Testis (tissue), 3 donors: ENCODE data around the gene TCF7L1. TPM values are rescaled to one million over a fixed set of nuclear protein-coding genes. Genes with fewer than 3 reads are reported as not detected.
"Not testable (repeated sequence)": the region's sequence is repeated elsewhere in the genome, so short reads cannot be mapped to it uniquely, and the experiment has no call there.

Experiments used
- DNase-seq: peaks from one replicate; pipeline ENCODE4 v3.0.0-alpha.2; 2019
- H3K27ac ChIP-seq, 2 donors: fragments of 200-600 bp; sonication (generic); one replicate each; pipeline ENCODE4 v1.5.1; 2019
- H3K27me3 ChIP-seq: fragments of 200-600 bp; sonication (generic); one replicate; pipeline ENCODE4 v1.5.1; 2019
- H3K36me3 ChIP-seq: fragments of 200-600 bp; sonication (generic); one replicate; pipeline ENCODE4 v1.5.1; 2017; ENCODE audit warnings: low read depth; ENCODE audit errors: missing control alignments
- H3K4me1 ChIP-seq: fragments of 200-600 bp; sonication (generic); one replicate; pipeline ENCODE4 v1.5.1; 2019
- H3K4me3 ChIP-seq, 2 donors: fragments of 200-600 bp; sonication (generic); one replicate each; pipeline ENCODE4 v1.5.1; 2017 to 2019
- H3K9me3 ChIP-seq: fragments of 200-600 bp; sonication (generic); one replicate; pipeline ENCODE4 v1.5.1; 2017
- CTCF ChIP-seq, 3 experiments: fragments of 450-650 bp in 2 of 3; fragments of 200-600 bp in 1 of 3; sonication (generic) in 1 of 3; IDR thresholded peaks; one replicate each; pipeline ENCODE4 v1.5.1; 2016 to 2019; ENCODE audit warnings: antibody characterized with exemption in 3 of 3, mild to moderate bottlenecking in 2 of 3, moderate library complexity in 1 of 3
- POLR2A ChIP-seq: fragments of 450-650 bp; IDR thresholded peaks from one replicate; pipeline ENCODE4 v1.6.1; 2017; ENCODE audit warnings: antibody characterized with exemption, mild to moderate bottlenecking, moderate library complexity
- WGBS, 2 donors: methylation state at CpG; one replicate each; pipeline ENCODE4 v1.1.5; 2018; 5-methylcytosine and 5-hydroxymethylcytosine counted together
- intact Hi-C: fragments of 100-400 bp; cut with DNase I; formaldehyde crosslinking; loops from one replicate; pipeline ENCODE4 v1.15.1; 2023; ENCODE audit warnings: low total_unique reads
- polyA plus RNA-seq: library from polyadenylated mRNA; stranded (reverse); fragments of 350-450 nt; fragmentation: Illumina TruSeq; extraction: RNeasy Lipid Tissue Mini Kit (QIAGEN cat#74804); gene quantifications from one replicate; pipeline ENCODE4 v1.2.3, GENCODE V29; 2014; ENCODE audit warnings: low read depth, low replicate concordance; ENCODE audit not compliant: insufficient read depth
- total RNA-seq, 2 donors: library from RNA; depleted of rRNA; stranded (reverse); fragments of >200 nt; gene quantifications; one replicate each; pipeline ENCODE4 v1.2.3, GENCODE V29; 2016

The TCF7L1 gene
- total and polyA plus RNA-seq, 3 donors from 2014 or later = 6.7 to 11.9 (median 6.7) TPM

- TF ChIP-seq POLR2A (no peak), CTCF (IDR thresholded peaks at IDR 0.05) (no peak)
- peaks cover 21% of the 10 kb centered on the region for H3K4me1 ChIP-seq
- intact Hi-C loops = no loop called here
- no peaks in the 10 kb centered on the region for H3K9me3 ChIP-seq
- H3K27me3 ChIP-seq = no peaks in the 10 kb centered on the region
- no peaks in the 10 kb centered on the region for H3K36me3 ChIP-seq
- no peak overlapping the region for H3K27ac ChIP-seq
- DNase-seq = no peak
- WGBS, 2 donors = 90% methylated on average over 7 of the region's 7 CpGs
- no peak overlapping the region for H3K4me3 ChIP-seq
These were observed 179.2 kb downstream of the TCF7L1 start for GRCh38 chr2:85312404-85312803.

GRCh38 chr2:85314884-85315242 lies 181.7 kb downstream of the TCF7L1 start:
- Histone ChIP-seq H3K4me3 (no peak overlapping the region), H3K9me3 (no peaks in the 10 kb centered on the region), H3K36me3 (no peaks in the 10 kb centered on the region), H3K27ac (no peak overlapping the region), H3K4me1 (peaks cover 7% of the 10 kb centered on the region), H3K27me3 (no peaks in the 10 kb centered on the region)
- no peak for DNase-seq
- intact Hi-C loops = no loop called here
- no peak for TF ChIP-seq CTCF (IDR thresholded peaks at IDR 0.05)
- no peak for TF ChIP-seq POLR2A
- 85 to 93% methylated on average over 3 to 10 of the region's 10 CpGs for WGBS, 2 donors

- H3K4me1 ChIP-seq, H3K4me3 ChIP-seq, H3K9me3 ChIP-seq, intact Hi-C loops, H3K36me3 ChIP-seq, DNase-seq, H3K27ac ChIP-seq, H3K27me3 ChIP-seq: not testable (repeated sequence)
- WGBS, 2 donors = 86% methylated on average over 3 of the region's 5 CpGs; no CpG with 5 or more reads in 1 of the 2 donors
These were observed 182.7 kb downstream of the TCF7L1 start for GRCh38 chr2:85315921-85316320.

- Histone ChIP-seq H3K27ac (no peak overlapping the region), H3K4me3 (no peak overlapping the region), H3K36me3 (no peaks in the 10 kb centered on the region), H3K27me3 (no peaks in the 10 kb centered on the region), H3K4me1 (peaks cover 8% of the 10 kb centered on the region), H3K9me3 (no peaks in the 10 kb centered on the region)
- TF ChIP-seq CTCF (IDR thresholded peaks at IDR 0.05) (no peak), POLR2A (no peak)
- no peak for DNase-seq
- intact Hi-C loops = no loop called here
- WGBS, 2 donors = 81 to 94% methylated on average over 11 of the region's 11 CpGs
These were observed 185.3 kb downstream of the TCF7L1 start for GRCh38 chr2:85318222-85319074.

GRCh38 chr2:85319796-85320195 lies 186.6 kb downstream of the TCF7L1 start:
- Histone ChIP-seq H3K36me3 (no peaks in the 10 kb centered on the region), H3K9me3 (no peaks in the 10 kb centered on the region), H3K4me1 (peaks cover 20% of the 10 kb centered on the region), H3K27ac (no peak overlapping the region), H3K4me3 (no peak overlapping the region), H3K27me3 (no peaks in the 10 kb centered on the region)
- 86 to 89% methylated on average over 4 of the region's 4 CpGs for WGBS, 2 donors
- TF ChIP-seq POLR2A (no peak), CTCF (IDR thresholded peaks at IDR 0.05) (no peak)
- intact Hi-C loops = no loop called here
- no peak for DNase-seq
